Vagina (tissue), 2 donors: ENCODE measurements around the gene NEDD4L.

Experiments
- CTCF ChIP-seq, 3 experiments: fragments of 450-650 bp in 2 of 3; fragments of 200-600 bp in 1 of 3; sonication (generic) in 1 of 3; IDR thresholded peaks; one replicate each; pipeline ENCODE4 v1.5.1; 2017 to 2019; ENCODE audit warnings: antibody characterized with exemption in 3 of 3, mild to moderate bottlenecking in 2 of 3, moderate library complexity in 2 of 3
- POLR2A ChIP-seq, 2 donors: fragments of 450-650 bp; IDR thresholded peaks; one replicate each; pipeline ENCODE4 v1.6.1; 2017; ENCODE audit warnings: antibody characterized with exemption in 2 of 2, mild to moderate bottlenecking in 2 of 2, moderate library complexity in 2 of 2

GRCh38 chr18:58211510-58211909, 167.5 kb downstream of the NEDD4L start:
- TF ChIP-seq CTCF (IDR thresholded peaks at IDR 0.05) = no peak
- no peak for TF ChIP-seq POLR2A (IDR thresholded peaks at IDR 0.05)
